Fibroblast of skin of abdomen (primary cell): ENCODE measurements around the gene FGF2. TPM values are rescaled to one million over a fixed set of nuclear protein-coding genes. Genes with fewer than 3 reads are reported as not detected.
"Not testable (repeated sequence)": the region's sequence is repeated elsewhere in the genome, so short reads cannot be mapped to it uniquely, and the experiment has no call there.

ENCODE experiments used
- DNase-seq: peaks from one replicate; pipeline ENCODE4 v3.0.0-alpha.2; 2013
- polyA plus RNA-seq, 2 experiments: library from polyadenylated mRNA; unstranded; fragments of 120-200 nt; gene quantifications; one replicate each; pipeline ENCODE4 v1.2.1, GENCODE V29; 2013; ENCODE audit not compliant: insufficient read length in 2 of 2

The FGF2 gene
- 75.7 TPM for polyA plus RNA-seq (2013, experiment 1 of 2; ENCODE audit: insufficient read length)
- polyA plus RNA-seq (2013, experiment 2 of 2; ENCODE audit: insufficient read length): 76.1 TPM

- DNase-seq: peak; percentile 88
Measured at GRCh38 chr4:122826553-122827257, at the start of gene FGF2. FGF2 (plus strand) TSS chr4:122826831; CDS start chr4:122827175, 344 bp downstream.

GRCh38 chr4:122776916-122777315, 49.7 kb upstream of the FGF2 start:
- DNase-seq: peak; percentile 60

- peak; percentile 98 for DNase-seq
Measured at GRCh38 chr4:122777846-122778673, 48.6 kb upstream of the FGF2 start.

GRCh38 chr4:122781486-122781885, 45.1 kb upstream of the FGF2 start:
- no peak for DNase-seq

- DNase-seq: peak; percentile 97
Measured at GRCh38 chr4:122783301-122784215, 43.1 kb upstream of the FGF2 start.

- DNase-seq: no peak
Measured at GRCh38 chr4:122784261-122784660, 42.4 kb upstream of the FGF2 start.

GRCh38 chr4:122785099-122785498, 41.5 kb upstream of the FGF2 start:
- DNase-seq: no peak

GRCh38 chr4:122786296-122786695, 40.3 kb upstream of the FGF2 start:
- DNase-seq: not testable (repeated sequence)

- not testable (repeated sequence) for DNase-seq
Measured at GRCh38 chr4:122786920-122787319, 39.7 kb upstream of the FGF2 start.

GRCh38 chr4:122787940-122788339, 38.7 kb upstream of the FGF2 start:
- no peak for DNase-seq

- no peak for DNase-seq
Measured at GRCh38 chr4:122788935-122789334, 37.7 kb upstream of the FGF2 start.

- DNase-seq: no peak
Measured at GRCh38 chr4:122793811-122794210, 32.8 kb upstream of the FGF2 start.

GRCh38 chr4:122796801-122797404, 29.7 kb upstream of the FGF2 start:
- peak; percentile 39 for DNase-seq

- DNase-seq: no peak
Measured at GRCh38 chr4:122797405-122798094, 29.1 kb upstream of the FGF2 start.

GRCh38 chr4:122798101-122798500, 28.5 kb upstream of the FGF2 start:
- peak; percentile 95 for DNase-seq

GRCh38 chr4:122798917-122799316, 27.7 kb upstream of the FGF2 start:
- DNase-seq: no peak

GRCh38 chr4:122803788-122804208, 22.8 kb upstream of the FGF2 start:
- no peak for DNase-seq

- DNase-seq: no peak
Measured at GRCh38 chr4:122806981-122807679, 19.5 kb upstream of the FGF2 start.

GRCh38 chr4:122810669-122811068, 16.0 kb upstream of the FGF2 start:
- no peak for DNase-seq

- not testable (repeated sequence) for DNase-seq
Measured at GRCh38 chr4:122811781-122812180, 14.8 kb upstream of the FGF2 start.

GRCh38 chr4:122812823-122813222, 13.8 kb upstream of the FGF2 start:
- not testable (repeated sequence) for DNase-seq
